HepG2 (cell line): ENCODE results near the gene BRAF. TPM values are rescaled to one million over a fixed set of nuclear protein-coding genes. Genes with fewer than 3 reads are reported as not detected.

Experiments
- ATAC-seq: fragments of 200-7000 bp; cut with Tn5 transposase; 3 replicates; pipeline ENCODE4 v1.9.1; 2020; ENCODE audit warnings: mild to moderate bottlenecking, moderate library complexity
- BruUV-seq: library from RNA; stranded (reverse); fragments of 400-500 nt; replicated peaks from 2 replicates; lab custom pipeline; 2021; lab: Mats Ljungman, UMichigan
- CTCF ChIA-PET: fragments of 300-600 bp; formaldehyde crosslinking; extraction: SDS; loops from one replicate; lab custom pipeline; 2021; ENCODE audit warnings: low total read pairs, inconsistent platforms, low intra/inter-chr PET ratio; lab: Yijun Ruan, JAX
- POLR2A ChIA-PET: fragments of 350-600 bp; sonication (Branson Sonifier 250); formaldehyde crosslinking; loops from one replicate; lab custom pipeline; 2020; ENCODE audit warnings: antibody characterized with exemption, inconsistent platforms; lab: Yijun Ruan, JAX
- DNase-seq: peaks from one replicate; pipeline ENCODE4 v3.0.0-alpha.2; 2015; ENCODE audit warnings: low spot score
- FAIRE-seq: peaks from 3 replicates; lab custom pipeline; 2011; peaks lifted over from hg19 to GRCh38; lab: Jason Lieb, UNC
- H2AFZ ChIP-seq: one replicate; pipeline ENCODE4 v1.6.1; 2011; ENCODE audit warnings: low read length, inconsistent platforms
- H3K27ac ChIP-seq: fragments of 300-600 bp; 3 replicates; pipeline ENCODE4 v1.8.0; 2011; ENCODE audit warnings: mixed run types, mild to moderate bottlenecking, mixed read lengths, low read length, inconsistent platforms; ENCODE audit not compliant: insufficient read depth; ENCODE audit errors: extremely low read length
- H3K27me3 ChIP-seq, 2 experiments: fragments of 200-600 bp in 1 of 2; 2 replicates in 1 of 2; 3 replicates in 1 of 2; pipeline versions ENCODE4 v1.6.0 to v1.8.0; 2011; ENCODE audit warnings: low read length in 2 of 2, mild to moderate bottlenecking in 2 of 2, moderate library complexity in 2 of 2, inconsistent platforms in 1 of 2; ENCODE audit not compliant: insufficient read depth in 2 of 2, control insufficient read depth in 1 of 2
- H3K36me3 ChIP-seq, 2 experiments: fragments of 200-600 bp in 1 of 2; replicated peaks in 1 of 2; 2 replicates in 1 of 2; 3 replicates in 1 of 2; pipeline versions ENCODE4 v1.5.1 to v1.8.0; 2011; ENCODE audit warnings: low read length in 2 of 2, inconsistent platforms in 1 of 2; ENCODE audit not compliant: insufficient read depth in 2 of 2, control insufficient read depth in 1 of 2
- H3K4me1 ChIP-seq: 2 replicates; pipeline ENCODE4 v1.5.1; 2012; ENCODE audit warnings: low read length, inconsistent platforms; ENCODE audit not compliant: insufficient read depth
- H3K4me2 ChIP-seq: 2 replicates; pipeline ENCODE4 v1.6.0; 2011; ENCODE audit warnings: low read depth, low read length, inconsistent platforms
- H3K4me3 ChIP-seq, 3 experiments: fragments of 200-600 bp in 1 of 3; sonication (generic), shearing (Covaris generic) in 1 of 3; replicated peaks in 1 of 3; 2 replicates each; pipeline ENCODE4 v1.5.1; 2011 to 2016; ENCODE audit warnings: low read length in 3 of 3, inconsistent platforms in 2 of 3, low read depth in 2 of 3, mild to moderate bottlenecking in 2 of 3, control low read depth in 1 of 3, mixed read lengths in 1 of 3; ENCODE audit not compliant: insufficient read depth in 1 of 3
- H3K79me2 ChIP-seq: one replicate; pipeline ENCODE4 v1.6.1; 2011; ENCODE audit warnings: low read length, inconsistent platforms; ENCODE audit not compliant: insufficient read depth
- H3K9ac ChIP-seq: 2 replicates; pipeline ENCODE4 v1.6.0; 2011; ENCODE audit warnings: mild to moderate bottlenecking, low read depth, low read length, inconsistent platforms; ENCODE audit not compliant: insufficient read depth
- H3K9me3 ChIP-seq: 2 replicates; pipeline ENCODE4 v1.5.1; 2012; ENCODE audit warnings: mild to moderate bottlenecking, low read length
- H4K20me1 ChIP-seq: 2 replicates; pipeline ENCODE4 v1.6.0; 2011; ENCODE audit warnings: inconsistent platforms, mild to moderate bottlenecking, low read length, moderate library complexity; ENCODE audit not compliant: insufficient read depth
- CHD2 ChIP-seq: IDR thresholded peaks from 2 replicates; pipeline ENCODE4 v1.6.1; 2011; ENCODE audit warnings: low read depth, low read length, improper control_type of control experiment
- DZIP1 ChIP-seq: sonication (generic); formaldehyde crosslinking; IDR thresholded peaks from 2 replicates; pipeline ENCODE4 v1.5.0; 2020; ENCODE audit warnings: mild to moderate bottlenecking, missing genetic modification reagents
- FOXK2 ChIP-seq: fragments of 450-650 bp; IDR thresholded peaks from 2 replicates; pipeline ENCODE4 v1.6.1; 2016
- HHEX ChIP-seq: IDR thresholded peaks from 2 replicates; pipeline ENCODE4 v1.6.1; 2016; ENCODE audit warnings: control low read depth
- HIC2 ChIP-seq: sonication (generic); formaldehyde crosslinking; IDR thresholded peaks from 2 replicates; pipeline ENCODE4 v1.9.0; 2022; ENCODE audit warnings: low read depth, missing genetic modification reagents
- MED1 ChIP-seq: sonication (generic); formaldehyde crosslinking; IDR thresholded peaks from 2 replicates; pipeline ENCODE4 v1.4.0; 2020; ENCODE audit warnings: missing genetic modification reagents
- NR0B2 ChIP-seq: sonication (generic); formaldehyde crosslinking; IDR thresholded peaks from 2 replicates; pipeline ENCODE4 v1.4.0; 2020; ENCODE audit warnings: mild to moderate bottlenecking, missing genetic modification reagents
- RARG ChIP-seq: sonication (generic); formaldehyde crosslinking; IDR thresholded peaks from 2 replicates; pipeline ENCODE4 v1.4.0; 2020; ENCODE audit warnings: low read depth, mild to moderate bottlenecking, missing genetic modification reagents
- ZFP91 ChIP-seq: sonication (generic); formaldehyde crosslinking; IDR thresholded peaks from 2 replicates; pipeline ENCODE4 v1.9.0; 2022; ENCODE audit warnings: missing genetic modification reagents, mild to moderate bottlenecking, borderline replicate concordance
- ZMAT5 ChIP-seq: sonication (generic); formaldehyde crosslinking; IDR thresholded peaks from 2 replicates; pipeline ENCODE4 v1.5.0; 2020; ENCODE audit warnings: mild to moderate bottlenecking, low read depth, missing genetic modification reagents, borderline replicate concordance
- ZNF333 ChIP-seq: sonication (generic); formaldehyde crosslinking; IDR thresholded peaks from 2 replicates; pipeline ENCODE4 v1.4.0; 2020; ENCODE audit warnings: mild to moderate bottlenecking, missing genetic modification reagents, borderline replicate concordance
- ZNF441 ChIP-seq: sonication (generic); formaldehyde crosslinking; IDR thresholded peaks from 2 replicates; pipeline ENCODE4 v1.7.0; 2021; ENCODE audit warnings: missing genetic modification reagents, borderline replicate concordance
- WGBS: methylation state at CpG from one replicate; pipeline ENCODE4 v1.1.6; 2017; ENCODE audit warnings: low lambda C conversion rate; 5-methylcytosine and 5-hydroxymethylcytosine counted together
- in situ Hi-C: cut with HindIII; loops from 2 replicates; pipeline ENCODE4 v1.10.0; 2017; ENCODE audit warnings: low pct_unique_long_range_greater_than_20kb; ENCODE audit not compliant: extremely low pct_ligation_motif_present
- intact Hi-C: fragments of 100-400 bp; cut with micrococcal nuclease; formaldehyde crosslinking; loops from one replicate; pipeline ENCODE4 v1.10.0; 2022; ENCODE audit not compliant: unreplicated experiment
- polyA plus RNA-seq, 8 experiments: library from polyadenylated mRNA; depleted of rRNA in 3 of 8; stranded (reverse) in 7 of 8; unstranded in 1 of 8; fragments of >200 nt; fragmentation: Illumina TruSeq in 4 of 8; extraction: Trizol in 4 of 8; gene quantifications; 2 replicates each; pipeline versions ENCODE4 v1.2.1 to v1.2.3, GENCODE V29; 2011 to 2016; ENCODE audit warnings: low read depth in 4 of 8, missing spikeins in 1 of 8, mixed read lengths in 1 of 8; ENCODE audit not compliant: insufficient read depth in 1 of 8
- total RNA-seq, 5 experiments: library from RNA; depleted of rRNA; stranded (reverse); fragments of >200 nt; fragmentation: Illumina TruSeq; extraction: Trizol; gene quantifications; 2 replicates each; pipeline ENCODE4 v1.2.3, GENCODE V29; 2016; ENCODE audit warnings: low read depth in 1 of 5

BRAF gene
- total and polyA plus RNA-seq, 2 of the 13 experiments (the other 11 are each of a cell fraction or from before 2014, with no cell fraction given) = 12.5 to 13.4 TPM

DNA sequence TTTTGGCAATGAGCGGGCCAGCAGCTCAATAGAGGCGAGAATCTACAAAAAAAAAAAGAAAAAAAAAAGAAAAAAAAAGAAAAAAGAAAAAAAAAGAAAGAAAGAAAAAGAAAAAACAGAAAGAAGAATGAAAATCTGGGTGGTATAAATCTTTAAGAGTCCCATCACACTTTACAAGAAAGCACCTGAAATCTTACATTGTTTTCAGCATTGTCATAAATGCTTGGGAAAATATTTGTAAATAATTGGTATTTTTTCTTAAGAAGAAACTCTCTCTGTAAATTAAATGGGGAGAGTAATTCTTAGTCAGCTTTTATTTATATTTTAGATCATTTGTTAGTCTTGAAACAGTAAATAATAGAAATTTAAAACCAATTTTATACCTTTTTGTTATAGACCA is 190.0 kb downstream of the BRAF start:
- ChIA-PET POLR2A (no interaction called here), CTCF (no interaction called here)

GRCh38 chr7:140734096-140734495 is 190.6 kb downstream of the BRAF start:
- Histone ChIP-seq H3K9ac (no peak overlapping the region), H2AFZ (no peak overlapping the region), H4K20me1 (no peaks in the 10 kb centered on the region), H3K27me3 (no peaks in the 10 kb centered on the region), H3K27ac (no peak overlapping the region), H3K4me2 (no peak overlapping the region), H3K9me3 (no peaks in the 10 kb centered on the region), H3K36me3 (peaks cover 5 to 20% of the 10 kb centered on the region in 2 experiments; a peak in 3 of 5 replicates), H3K4me1 (no peaks in the 10 kb centered on the region), H3K4me3 (no peak overlapping the region), H3K79me2 (no peaks in the 10 kb centered on the region)
- in situ Hi-C loops (no loop called here), intact Hi-C loops (no loop called here)
- POLR2A ChIA-PET = no interaction called here
- CTCF ChIA-PET = no interaction called here
- ATAC-seq (no peak), FAIRE-seq (no peak), DNase-seq (no peak)
- 92% methylated on average over 2 of the region's 2 CpGs for WGBS
- BruUV-seq = no TSS peak
- TF ChIP-seq HHEX (CRISPR knock-in tag) (no peak), HIC2 (no peak), DZIP1 (CRISPR knock-in tag) (no peak), CHD2 (no peak), ZNF441 (CRISPR knock-in tag) (no peak), ZFP91 (CRISPR knock-in tag) (no peak), MED1 (CRISPR knock-in tag) (no peak), FOXK2 (no peak), NR0B2 (CRISPR knock-in tag) (no peak), ZNF333 (CRISPR knock-in tag) (no peak)

More for the DNA sequence above, 190.0 kb downstream of the BRAF start:
- Histone ChIP-seq H2AFZ (no peak overlapping the region), H4K20me1 (no peaks in the 10 kb centered on the region), H3K4me2 (no peak overlapping the region), H3K9ac (no peak overlapping the region), H3K4me3 (no peak overlapping the region), H3K4me1 (no peaks in the 10 kb centered on the region), H3K27me3 (no peaks in the 10 kb centered on the region), H3K9me3 (no peaks in the 10 kb centered on the region), H3K36me3 (peaks cover 8 to 20% of the 10 kb centered on the region in 2 experiments; a peak in 3 of 5 replicates), H3K79me2 (no peaks in the 10 kb centered on the region), H3K27ac (no peak overlapping the region)
- FAIRE-seq (no peak), ATAC-seq (no peak), DNase-seq (no peak)
- intact Hi-C loops (no loop called here), in situ Hi-C loops (no loop called here)
- TF ChIP-seq ZMAT5 = no peak
- no peak for TF ChIP-seq RARG (CRISPR knock-in tag)
- 98% methylated on average over 2 of the region's 2 CpGs for WGBS
- BruUV-seq = no TSS peak
